HG02588 (cell line): Measurements from ENCODE around the gene DCTN2.
"Not testable (repeated sequence)": the region's sequence is repeated elsewhere in the genome, so short reads cannot be mapped to it uniquely, and the experiment has no call there.

Experiments used
- ATAC-seq: cut with Tn5 transposase; IDR thresholded peaks from one replicate; pipeline ENCODE4 v1.9.1; 2021; ENCODE audit warnings: mild to moderate bottlenecking, moderate library complexity; ENCODE audit not compliant: unreplicated experiment

The DCTN2 gene

DNA sequence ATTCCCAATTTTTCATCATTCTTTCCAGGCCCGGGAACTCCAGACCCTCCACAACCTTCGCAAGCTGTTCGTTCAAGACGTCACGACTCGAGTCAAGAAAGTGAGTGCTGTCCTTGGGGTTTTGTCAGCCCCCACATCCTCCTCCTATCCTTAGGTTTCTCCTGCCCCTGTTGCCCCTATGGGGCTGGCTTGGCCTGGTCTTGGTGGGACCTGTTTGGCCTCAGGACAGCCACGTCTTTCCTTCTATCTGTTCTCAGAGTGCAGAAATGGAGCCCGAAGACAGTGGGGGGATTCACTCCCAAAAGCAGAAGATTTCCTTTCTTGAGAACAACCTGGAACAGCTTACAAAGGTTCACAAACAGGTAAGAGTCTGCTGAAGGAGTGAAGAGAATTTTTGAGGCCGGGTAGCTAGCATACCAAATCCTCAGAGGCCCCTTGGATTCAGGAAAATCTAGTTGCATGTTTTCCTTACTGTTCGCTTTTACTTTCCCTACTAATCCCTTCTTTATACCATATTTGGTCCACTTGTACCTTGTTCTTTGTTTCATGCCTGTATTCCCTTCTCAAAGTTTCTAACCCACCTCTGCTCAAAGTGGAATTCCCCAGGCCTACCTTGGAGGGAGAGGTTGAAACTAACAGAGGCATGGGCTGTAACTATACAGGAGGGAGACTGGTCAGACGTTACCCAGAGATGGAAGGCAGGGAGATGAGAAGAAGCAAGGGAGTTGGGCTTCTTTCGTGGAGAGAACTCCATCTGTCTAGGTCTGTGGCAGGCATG is 31.2 kb upstream of the DCTN2 start:
- ATAC-seq: no peak

DNA sequence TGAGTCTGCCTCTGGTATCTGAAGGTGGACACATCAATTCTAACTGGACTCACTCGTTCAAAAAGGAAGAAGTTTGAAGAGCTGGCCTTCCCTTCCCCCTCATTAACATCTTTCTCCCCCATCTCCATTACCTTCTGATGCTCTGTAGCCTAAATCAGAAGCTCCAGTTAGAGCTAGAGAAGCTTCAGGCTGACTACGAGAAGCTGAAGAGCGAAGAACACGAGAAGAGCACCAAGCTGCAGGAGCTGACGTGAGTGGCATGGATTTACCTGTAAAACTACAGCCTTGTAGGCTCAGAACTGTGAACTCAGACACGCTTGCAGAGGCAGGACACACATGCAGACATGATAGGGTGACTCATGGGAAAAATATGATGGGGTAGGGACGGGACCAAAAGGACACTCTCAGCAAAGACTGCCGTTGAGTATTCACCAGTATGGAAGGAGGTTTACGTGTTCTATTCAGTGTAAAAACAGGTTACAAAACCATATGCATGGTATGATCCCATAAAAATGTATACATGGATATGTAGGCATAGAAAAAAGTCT is 29.7 kb upstream of the DCTN2 start:
- ATAC-seq: no peak

- no peak for ATAC-seq
Observed at GRCh38 chr12:57575771-57576612, 29.0 kb upstream of the DCTN2 start.

DNA sequence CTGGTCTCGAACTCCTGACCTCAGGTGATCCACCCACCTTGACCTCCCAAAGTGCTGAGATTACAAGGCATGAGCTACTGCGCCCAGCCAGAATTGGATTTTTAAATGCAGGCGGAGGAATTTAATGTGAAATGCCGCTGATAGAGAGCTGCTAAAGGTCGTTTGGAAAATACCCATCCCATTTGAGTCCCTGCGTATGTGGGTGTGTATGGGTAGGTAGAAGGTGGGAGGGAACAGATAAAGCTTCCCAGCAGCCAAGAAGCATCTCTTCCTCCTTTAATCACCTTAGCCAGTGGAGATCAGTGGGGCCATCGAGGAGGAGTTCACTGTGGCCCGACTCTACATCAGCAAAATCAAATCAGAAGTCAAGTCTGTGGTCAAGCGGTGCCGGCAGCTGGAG is 27.8 kb upstream of the DCTN2 start:
- ATAC-seq: no peak

DNA sequence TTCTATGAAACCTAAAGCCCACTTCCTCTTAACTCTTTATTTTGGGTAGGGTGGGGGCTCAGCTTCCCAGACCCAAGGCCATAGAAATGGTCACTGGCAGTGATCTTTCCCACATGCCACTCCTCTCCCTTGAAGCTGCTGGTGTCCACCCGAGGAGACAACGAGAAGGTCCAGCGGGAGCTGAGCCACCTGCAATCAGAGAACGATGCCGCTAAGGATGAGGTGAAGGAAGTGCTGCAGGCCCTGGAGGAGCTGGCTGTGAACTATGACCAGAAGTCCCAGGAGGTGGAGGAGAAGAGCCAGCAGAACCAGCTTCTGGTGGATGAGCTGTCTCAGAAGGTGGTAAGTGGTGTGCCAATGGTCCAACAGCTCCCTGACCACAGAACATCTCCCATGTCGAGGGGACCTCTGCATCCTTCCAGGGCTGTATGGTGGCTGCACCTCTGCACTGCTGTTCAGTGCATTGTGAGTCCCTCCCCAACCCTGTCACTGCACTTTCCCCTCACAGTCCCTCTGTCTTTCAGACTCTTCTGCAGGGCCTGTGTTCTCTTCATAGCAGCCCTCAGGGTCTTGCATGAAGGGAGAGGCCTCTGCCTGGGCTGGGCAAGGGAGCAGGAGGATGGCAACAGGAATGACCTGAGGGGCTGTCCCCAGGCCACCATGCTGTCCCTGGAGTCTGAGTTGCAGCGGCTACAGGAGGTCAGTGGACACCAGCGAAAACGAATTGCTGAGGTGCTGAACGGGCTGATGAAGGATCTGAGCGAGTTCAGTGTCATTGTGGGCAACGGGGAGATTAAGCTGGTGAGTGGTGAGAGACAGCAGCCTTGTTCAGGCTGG is 25.2 kb upstream of the DCTN2 start:
- ATAC-seq: no peak

DNA sequence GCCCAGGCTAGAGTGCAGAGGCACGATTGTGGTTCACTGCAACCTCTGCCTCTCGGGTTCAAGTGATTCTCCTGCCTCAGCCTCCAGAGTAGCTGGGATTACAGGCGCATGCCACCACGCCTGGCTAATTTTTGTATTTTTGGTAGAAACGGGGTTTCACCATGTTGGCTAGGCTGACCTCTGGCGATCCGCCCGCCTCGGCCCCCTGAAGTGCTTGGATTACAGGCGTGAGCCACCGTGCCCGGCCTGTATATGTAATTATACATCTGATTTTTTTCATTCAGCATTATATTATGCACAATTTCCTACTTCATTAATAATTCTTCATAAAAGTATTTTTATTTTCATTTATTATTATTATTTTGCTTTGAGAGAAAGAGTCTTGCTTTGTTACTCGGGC is 23.4 kb upstream of the DCTN2 start:
- not testable (repeated sequence) for ATAC-seq

- ATAC-seq: no peak
Observed at GRCh38 chr12:57569858-57570257, 22.9 kb upstream of the DCTN2 start.

DNA sequence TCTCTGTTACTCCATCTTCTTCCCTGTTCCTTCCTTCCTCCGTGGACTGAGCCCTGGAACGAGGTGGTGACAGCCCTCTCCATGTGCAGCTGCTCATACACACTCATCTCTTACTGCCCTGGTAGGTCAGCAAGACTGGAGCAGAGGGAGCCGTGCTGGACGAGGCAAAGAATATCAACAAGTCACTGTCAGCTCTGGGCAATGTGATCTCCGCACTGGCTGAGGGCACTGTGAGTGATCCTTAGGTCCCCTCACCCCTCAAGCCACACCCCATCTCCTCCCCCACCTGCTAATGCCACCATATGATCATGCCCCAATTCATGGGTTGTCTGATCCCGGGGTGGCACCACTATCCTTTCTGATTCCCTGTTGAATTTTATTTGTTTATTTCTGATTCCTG is 21.8 kb upstream of the DCTN2 start:
- ATAC-seq: no peak

DNA sequence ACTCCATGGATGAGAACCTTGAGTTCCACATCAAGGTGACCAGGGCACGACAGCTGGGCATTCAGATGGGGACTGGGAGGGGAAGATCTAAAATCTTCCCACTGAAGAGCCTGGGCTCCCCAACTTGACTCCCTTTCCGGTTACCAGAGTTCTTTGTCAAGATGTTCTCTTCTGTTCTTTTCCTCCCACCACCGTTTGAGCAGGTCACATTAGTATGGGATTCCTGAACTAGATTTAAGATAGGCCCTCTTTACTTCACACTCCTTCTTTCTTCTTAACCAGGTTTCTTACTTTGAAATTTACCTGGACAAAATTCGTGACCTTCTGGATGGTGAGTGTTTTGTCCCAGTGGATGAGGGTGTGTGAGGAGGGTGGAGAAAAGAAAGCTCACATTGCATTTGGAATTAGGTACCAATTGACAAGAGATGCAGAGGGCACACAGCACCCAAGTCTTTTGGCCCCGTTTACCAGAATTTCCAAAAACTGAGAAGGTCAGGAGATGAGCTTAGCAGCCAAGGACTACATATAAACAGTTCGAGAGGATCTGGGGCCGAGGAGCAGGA is 17.3 kb upstream of the DCTN2 start:
- ATAC-seq: no peak

DNA sequence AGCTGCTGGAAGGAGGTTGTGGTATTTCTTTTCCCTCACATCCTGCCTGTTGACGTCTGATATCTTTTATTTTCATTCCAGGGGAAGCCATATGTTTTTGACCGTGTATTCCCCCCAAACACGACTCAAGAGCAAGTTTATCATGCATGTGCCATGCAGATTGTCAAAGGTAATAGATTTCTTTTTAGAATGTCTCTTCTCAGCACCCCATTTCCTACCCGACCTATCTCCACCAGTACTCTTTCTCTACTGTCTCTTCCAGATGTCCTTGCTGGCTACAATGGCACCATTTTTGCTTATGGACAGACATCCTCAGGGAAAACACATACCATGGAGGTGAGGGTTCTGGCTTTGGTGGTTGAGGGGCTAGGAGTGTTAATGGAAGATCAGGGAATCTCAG is 16.4 kb upstream of the DCTN2 start:
- no peak for ATAC-seq

DNA sequence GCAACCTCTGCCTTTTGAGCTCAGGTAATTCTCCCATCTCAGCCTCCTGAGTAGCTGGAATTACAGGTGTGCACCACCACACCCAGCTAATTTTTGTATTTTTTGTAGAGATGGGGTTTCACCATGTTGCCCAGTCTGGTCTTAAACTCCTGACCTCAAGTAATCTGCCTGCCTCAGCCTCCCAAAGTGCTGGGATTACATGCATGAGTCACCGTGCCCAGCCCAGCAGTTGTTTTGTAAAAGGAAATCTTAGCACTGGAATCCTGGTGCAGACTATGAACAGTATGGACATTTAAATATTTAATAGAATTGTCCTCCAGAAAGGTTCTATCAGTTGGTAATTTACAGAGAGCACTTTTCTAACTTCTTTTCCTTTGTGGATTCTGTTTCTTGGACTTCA is 14.1 kb upstream of the DCTN2 start:
- not testable (repeated sequence) for ATAC-seq

- no peak for ATAC-seq
Observed at GRCh38 chr12:57560516-57560915, 13.5 kb upstream of the DCTN2 start.

- no peak for ATAC-seq
Observed at GRCh38 chr12:57558864-57559263, 11.9 kb upstream of the DCTN2 start.

- no peak for ATAC-seq
Observed at GRCh38 chr12:57554897-57555296, 7.9 kb upstream of the DCTN2 start.

DNA sequence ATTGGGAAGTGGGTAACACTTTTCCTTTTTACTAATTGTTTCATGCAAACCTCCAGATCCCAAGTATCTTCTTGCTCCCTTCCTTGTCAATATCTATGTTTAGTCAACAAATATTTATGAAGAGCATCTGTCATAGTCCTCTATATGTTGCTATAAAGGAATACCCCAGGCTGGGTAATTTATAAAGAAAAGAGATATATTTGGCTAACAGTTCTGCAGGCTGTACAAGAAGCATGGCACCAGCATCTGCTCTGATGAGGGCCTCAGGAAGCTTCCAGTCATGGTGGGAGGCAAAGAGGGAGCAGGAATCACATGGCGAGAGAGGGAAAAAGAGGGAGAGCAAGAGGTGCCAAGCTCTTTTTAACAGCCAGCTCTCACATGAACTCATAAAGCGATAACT is 7.5 kb upstream of the DCTN2 start:
- ATAC-seq: no peak

GRCh38 chr12:57553343-57554202 is 6.6 kb upstream of the DCTN2 start:
- no peak for ATAC-seq

GRCh38 chr12:57552835-57553313 is 5.9 kb upstream of the DCTN2 start:
- no peak for ATAC-seq

DNA sequence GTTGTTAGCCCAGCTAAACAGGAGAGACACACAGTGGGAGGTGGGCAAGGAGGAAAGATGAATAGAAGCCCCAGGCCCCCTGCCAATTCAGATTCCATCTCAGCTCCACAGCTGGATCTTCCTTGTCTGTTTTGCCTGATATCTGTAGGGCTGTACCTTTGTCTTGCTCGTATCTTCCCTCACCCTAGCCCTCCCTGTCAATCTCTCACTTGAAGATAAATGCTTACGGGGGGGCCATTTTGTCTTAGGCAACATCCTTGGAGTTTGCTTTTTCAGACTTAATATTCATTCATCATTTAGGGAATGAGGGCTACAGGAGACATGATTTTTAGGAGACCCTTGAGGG is 5.3 kb upstream of the DCTN2 start:
- ATAC-seq: no peak

- no peak for ATAC-seq
Observed at GRCh38 chr12:57551637-57552305, 4.8 kb upstream of the DCTN2 start.
